Omental fat pad (tissue), 4 donors: ENCODE results near the gene PAEP. TPM values are rescaled to one million over a fixed set of nuclear protein-coding genes. Genes with fewer than 3 reads are reported as not detected.

Experiments used
- ATAC-seq: fragments of 150-250 bp; one replicate; pipeline ENCODE4 v1.9.1; 2016; ENCODE audit warnings: mild to moderate bottlenecking, moderate library complexity; ENCODE audit not compliant: low FRiP score
- DNase-seq: peaks from one replicate; pipeline ENCODE4 v3.0.0-alpha.2; 2019; ENCODE audit warnings: low spot score
- CTCF ChIP-seq, 3 donors: fragments of 450-650 bp; IDR thresholded peaks; one replicate each; pipeline ENCODE4 v1.5.1; 2016 to 2017; ENCODE audit warnings: antibody characterized with exemption in 3 of 3, mild to moderate bottlenecking in 3 of 3, moderate library complexity in 2 of 3
- total RNA-seq, 4 donors: library from RNA; depleted of rRNA; stranded (reverse); fragments of >200 nt; gene quantifications; one replicate each; pipeline ENCODE4 v1.1.0, GENCODE V29; 2016

Gene PAEP
- total RNA-seq, 4 donors from 2014 or later, result not detected

DNA sequence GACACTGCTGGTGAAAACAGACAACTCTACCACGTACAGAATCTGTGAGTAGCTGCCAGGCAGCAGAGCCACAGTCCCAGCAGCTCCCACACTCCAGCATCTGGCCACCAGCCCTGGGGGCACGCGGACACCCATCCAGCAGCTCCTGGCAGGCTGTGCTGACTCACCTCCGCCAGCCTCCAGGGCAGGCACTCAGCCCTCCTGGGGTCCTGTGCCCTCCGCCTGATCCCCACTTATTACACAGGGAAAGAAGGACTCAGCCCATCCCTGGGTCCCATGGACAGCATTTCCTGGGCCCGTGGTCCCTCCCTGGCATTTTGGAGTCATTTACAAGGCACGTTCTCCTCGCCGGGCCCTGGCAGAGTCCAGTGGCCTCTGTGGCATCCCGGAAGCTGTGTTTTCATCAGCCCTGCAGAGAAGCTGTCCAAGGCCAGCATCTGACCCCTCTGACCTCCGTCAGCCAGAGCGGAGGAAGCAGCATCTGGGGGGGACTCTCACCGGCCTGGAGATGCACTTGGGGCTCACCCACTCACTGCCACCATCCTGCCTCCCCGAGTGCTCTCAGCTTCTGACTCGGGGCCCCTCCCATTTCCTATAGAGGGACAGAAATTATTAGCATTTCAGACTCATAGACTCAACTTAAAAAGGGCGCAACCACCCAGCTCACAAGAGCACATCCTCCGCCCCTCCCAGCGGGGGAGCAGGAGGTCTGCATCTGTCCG lies 21.6 kb downstream of the PAEP start:
- ATAC-seq (no peak), DNase-seq (no peak)
- TF ChIP-seq CTCF (IDR thresholded peaks at IDR 0.05), result no peak

GRCh38 chr9:135583688-135584011 lies 22.1 kb downstream of the PAEP start:
- DNase-seq, result no peak
- TF ChIP-seq CTCF (IDR thresholded peaks at IDR 0.05), result no peak
- ATAC-seq, result no peak

- ATAC-seq (no peak), DNase-seq (no peak)
- TF ChIP-seq CTCF (IDR thresholded peaks at IDR 0.05), result no peak
Measured at GRCh38 chr9:135584371-135584770, 22.8 kb downstream of the PAEP start.

GRCh38 chr9:135584934-135585333 lies 23.4 kb downstream of the PAEP start:
- no peak for TF ChIP-seq CTCF (IDR thresholded peaks at IDR 0.05)
- DNase-seq, result no peak
- no peak for ATAC-seq

GRCh38 chr9:135586601-135587109 lies 25.1 kb downstream of the PAEP start:
- no peak for ATAC-seq
- DNase-seq, result no peak
- TF ChIP-seq CTCF (IDR thresholded peaks at IDR 0.05), result no peak

GRCh38 chr9:135587658-135588057 lies 26.1 kb downstream of the PAEP start:
- DNase-seq, result no peak
- ATAC-seq, result no peak

More at GRCh38 chr9:135587658-135588057, 26.1 kb downstream of the PAEP start:
- TF ChIP-seq CTCF (IDR thresholded peaks at IDR 0.05), result no peak
